ENCODE data around the gene ACAA1.

DNA sequence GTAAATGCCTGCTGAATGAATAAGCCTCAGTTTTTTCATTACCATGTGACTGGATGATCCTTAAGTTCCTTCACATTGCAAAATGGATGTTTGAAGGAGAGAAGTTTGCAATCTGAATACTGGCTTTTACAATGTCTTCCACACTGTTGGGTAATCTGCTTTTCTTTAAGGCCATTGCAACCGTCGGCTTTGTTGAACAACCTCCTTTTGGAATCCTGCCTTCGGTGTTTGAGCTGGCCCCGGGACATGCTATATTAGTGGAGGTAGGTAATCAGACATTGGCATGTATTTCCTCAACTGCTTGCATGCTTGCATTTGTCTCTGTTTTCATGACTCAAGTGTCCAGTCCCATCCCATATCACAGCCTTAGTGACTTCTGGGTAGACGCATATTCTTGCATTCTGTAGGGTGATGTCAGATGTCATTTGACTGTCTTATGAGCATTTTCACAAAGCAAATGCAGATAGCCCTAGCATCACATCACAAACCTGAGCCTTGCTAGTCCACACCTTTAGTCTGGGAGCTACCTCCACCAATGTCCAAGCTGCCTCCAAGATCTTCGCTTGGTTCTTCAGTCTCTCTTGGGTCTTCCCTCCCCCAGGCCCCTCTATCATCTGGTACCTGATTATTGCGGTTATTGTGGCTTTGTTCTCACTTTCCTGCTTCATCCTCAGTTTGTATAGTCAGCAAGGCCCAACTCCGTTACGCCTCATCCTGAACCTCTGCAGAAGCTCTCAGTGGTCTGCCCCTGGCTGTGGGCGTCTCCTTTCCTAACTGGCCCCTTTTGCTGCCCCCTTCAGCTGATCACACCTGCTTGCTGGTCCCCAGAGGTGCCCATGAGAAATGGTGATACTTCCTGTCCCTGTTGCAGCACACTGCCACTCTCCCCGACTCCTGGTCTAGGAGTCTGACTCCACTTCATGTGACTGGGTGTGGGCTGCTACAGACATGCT, 48.5 kb downstream of the ACAA1 start:
- no peak for TF ChIP-seq SP1 (IDR thresholded peaks at IDR 0.05; ENCODE audit: low read depth)
- no peak for TF ChIP-seq ZNF274 (IDR thresholded peaks at IDR 0.05; ENCODE audit: low read depth, low read length)
- TF ChIP-seq, protein P1, sequence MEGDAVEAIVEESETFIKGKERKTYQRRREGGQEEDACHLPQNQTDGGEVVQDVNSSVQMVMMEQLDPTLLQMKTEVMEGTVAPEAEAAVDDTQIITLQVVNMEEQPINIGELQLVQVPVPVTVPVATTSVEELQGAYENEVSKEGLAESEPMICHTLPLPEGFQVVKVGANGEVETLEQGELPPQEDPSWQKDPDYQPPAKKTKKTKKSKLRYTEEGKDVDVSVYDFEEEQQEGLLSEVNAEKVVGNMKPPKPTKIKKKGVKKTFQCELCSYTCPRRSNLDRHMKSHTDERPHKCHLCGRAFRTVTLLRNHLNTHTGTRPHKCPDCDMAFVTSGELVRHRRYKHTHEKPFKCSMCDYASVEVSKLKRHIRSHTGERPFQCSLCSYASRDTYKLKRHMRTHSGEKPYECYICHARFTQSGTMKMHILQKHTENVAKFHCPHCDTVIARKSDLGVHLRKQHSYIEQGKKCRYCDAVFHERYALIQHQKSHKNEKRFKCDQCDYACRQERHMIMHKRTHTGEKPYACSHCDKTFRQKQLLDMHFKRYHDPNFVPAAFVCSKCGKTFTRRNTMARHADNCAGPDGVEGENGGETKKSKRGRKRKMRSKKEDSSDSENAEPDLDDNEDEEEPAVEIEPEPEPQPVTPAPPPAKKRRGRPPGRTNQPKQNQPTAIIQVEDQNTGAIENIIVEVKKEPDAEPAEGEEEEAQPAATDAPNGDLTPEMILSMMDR (IDR thresholded peaks at IDR 0.05 in 2 of 3, conservative IDR thresholded peaks at IDR 0.05 in 1 of 3; ENCODE audit: borderline replicate concordance in 1 of 3, insufficient read depth in 1 of 3, low read depth in 2 of 3, low read length in 2 of 3): no peak
- TF ChIP-seq SIN3A (IDR thresholded peaks at IDR 0.05; ENCODE audit: low read depth): no peak
- TF ChIP-seq YY1 (IDR thresholded peaks at IDR 0.05; ENCODE audit: extremely low read depth, insufficient replicate concordance, low read depth, low read length): no peak
- TF ChIP-seq, protein P2, sequence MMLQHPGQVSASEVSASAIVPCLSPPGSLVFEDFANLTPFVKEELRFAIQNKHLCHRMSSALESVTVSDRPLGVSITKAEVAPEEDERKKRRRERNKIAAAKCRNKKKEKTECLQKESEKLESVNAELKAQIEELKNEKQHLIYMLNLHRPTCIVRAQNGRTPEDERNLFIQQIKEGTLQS (IDR thresholded peaks at IDR 0.05): no peak
- TF ChIP-seq POLR2A (IDR thresholded peaks at IDR 0.05; ENCODE audit: borderline replicate concordance, extremely low read depth, insufficient read depth, insufficient read length): no peak
- TF ChIP-seq EZH2 (IDR thresholded peaks at IDR 0.05): no peak
